Activated CD4-positive, alpha-beta T cell treated with anti-CD3 and anti-CD28 coated beads for 4 hours (primary cell): ENCODE data around the gene IL1RL2.

Experiments
- DNase-seq, 2 donors: peaks; one replicate each; pipeline ENCODE4 v3.0.0-alpha.2; 2020

Gene IL1RL2

GRCh38 chr2:102240640-102241370, 54.0 kb downstream of the IL1RL2 start:
- DNase-seq = peak; percentile 86 to 89

GRCh38 chr2:102241616-102242305, 54.9 kb downstream of the IL1RL2 start:
- DNase-seq = no peak

- DNase-seq = no peak
Observed at GRCh38 chr2:102245266-102246151, 58.7 kb downstream of the IL1RL2 start.

- no peak for DNase-seq
Observed at GRCh38 chr2:102250278-102250821, 63.5 kb downstream of the IL1RL2 start.

DNA sequence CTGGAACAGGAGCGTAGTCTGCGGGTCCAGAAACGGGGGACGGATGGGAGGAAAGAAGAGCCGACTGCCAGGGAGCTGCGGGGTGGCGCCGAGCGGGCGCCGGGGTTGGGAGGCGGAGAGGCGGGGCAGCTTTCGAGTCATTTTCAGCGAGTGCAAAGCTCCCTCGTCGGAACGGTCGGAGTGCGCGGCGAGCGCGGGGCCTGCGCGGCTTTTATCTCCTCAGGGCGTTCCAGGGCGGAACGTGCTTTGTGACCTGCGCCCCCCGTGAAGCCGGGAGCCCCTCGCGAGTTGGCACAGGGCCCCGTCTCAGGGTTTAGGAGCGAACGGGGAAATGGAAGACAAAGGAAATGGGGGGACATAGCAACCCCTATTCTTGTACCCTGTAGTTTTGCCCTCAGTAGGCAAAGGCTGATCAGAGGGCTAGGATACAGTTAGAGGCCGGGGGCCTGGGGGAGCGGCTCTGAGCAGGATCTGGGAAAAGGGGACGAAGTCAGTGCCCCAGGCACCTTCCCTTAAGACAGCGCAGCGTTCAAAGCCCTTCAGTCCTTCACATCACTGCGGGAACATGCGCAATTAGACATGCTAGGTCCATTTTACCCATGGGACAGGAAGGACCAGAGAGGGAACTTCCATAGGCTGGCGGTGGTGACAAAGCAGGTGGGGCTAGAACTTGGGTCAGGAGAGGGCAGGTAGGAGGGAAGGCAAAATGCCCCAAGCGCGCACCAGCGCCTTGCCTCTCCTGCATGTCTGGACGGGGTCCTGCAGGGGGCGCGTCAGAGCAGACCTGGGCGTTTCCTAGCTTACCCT, 64.4 kb downstream of the IL1RL2 start:
- peak; percentile 70 to 71 for DNase-seq

- no peak for DNase-seq
Observed at GRCh38 chr2:102251849-102252203, 65.0 kb downstream of the IL1RL2 start.

GRCh38 chr2:102252236-102252635, 65.4 kb downstream of the IL1RL2 start:
- no peak for DNase-seq

GRCh38 chr2:102253140-102253752, 66.4 kb downstream of the IL1RL2 start:
- no peak for DNase-seq

DNA sequence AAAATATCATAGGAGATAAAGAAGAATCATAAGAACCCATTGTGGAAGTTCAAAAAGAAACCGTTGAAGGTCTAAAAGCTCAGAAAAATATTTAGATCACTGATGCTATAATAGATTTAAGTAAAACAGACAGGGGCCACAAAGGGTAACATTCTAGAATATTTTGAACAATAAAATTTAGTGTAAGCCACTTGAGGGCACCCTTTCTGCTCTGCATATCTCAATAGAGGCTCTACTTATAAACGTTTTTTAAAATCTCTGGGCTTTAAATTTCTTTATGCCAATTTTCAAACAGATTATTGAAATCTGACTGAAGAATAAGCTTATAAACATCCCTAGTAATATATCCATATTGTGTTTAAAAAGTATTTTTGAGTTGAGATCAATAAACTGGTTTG, 66.9 kb downstream of the IL1RL2 start:
- no peak for DNase-seq

GRCh38 chr2:102256276-102256675, 69.5 kb downstream of the IL1RL2 start:
- DNase-seq = no peak

DNA sequence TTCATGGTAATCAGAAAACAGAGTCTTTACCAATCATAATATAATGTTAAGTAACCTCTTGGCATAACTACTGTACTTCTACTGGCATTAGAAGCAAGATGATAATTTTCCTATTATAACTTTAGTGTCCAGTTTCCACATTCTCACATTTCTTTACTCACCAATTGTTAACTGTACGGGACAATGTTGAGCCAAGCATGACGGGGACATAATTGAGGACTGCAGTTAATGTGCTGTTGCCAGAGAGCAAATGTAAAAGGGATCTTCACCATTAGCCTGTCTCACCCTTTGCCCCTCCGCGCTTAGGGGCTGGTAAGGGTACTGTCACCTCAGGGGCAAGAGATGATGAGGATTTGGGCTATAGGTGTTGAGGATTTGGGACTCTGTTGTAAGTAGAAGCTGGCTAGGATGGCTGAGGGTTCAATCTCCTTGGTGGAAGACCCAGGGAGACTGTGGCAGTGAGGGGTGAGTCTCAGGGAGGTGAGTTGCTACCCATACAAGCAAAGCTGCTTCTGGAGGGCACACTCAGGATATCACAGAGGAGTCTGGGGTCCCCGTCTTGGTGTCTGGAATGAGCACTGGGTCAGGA, 70.1 kb downstream of the IL1RL2 start:
- no peak for DNase-seq

- DNase-seq = no peak
Observed at GRCh38 chr2:102258025-102258385, 71.2 kb downstream of the IL1RL2 start.

- peak in 1 of 2 donors; percentile 34 for DNase-seq
Observed at GRCh38 chr2:102258386-102259074, 71.7 kb downstream of the IL1RL2 start.

- no peak for DNase-seq
Observed at GRCh38 chr2:102261467-102262135, 74.8 kb downstream of the IL1RL2 start.

DNA sequence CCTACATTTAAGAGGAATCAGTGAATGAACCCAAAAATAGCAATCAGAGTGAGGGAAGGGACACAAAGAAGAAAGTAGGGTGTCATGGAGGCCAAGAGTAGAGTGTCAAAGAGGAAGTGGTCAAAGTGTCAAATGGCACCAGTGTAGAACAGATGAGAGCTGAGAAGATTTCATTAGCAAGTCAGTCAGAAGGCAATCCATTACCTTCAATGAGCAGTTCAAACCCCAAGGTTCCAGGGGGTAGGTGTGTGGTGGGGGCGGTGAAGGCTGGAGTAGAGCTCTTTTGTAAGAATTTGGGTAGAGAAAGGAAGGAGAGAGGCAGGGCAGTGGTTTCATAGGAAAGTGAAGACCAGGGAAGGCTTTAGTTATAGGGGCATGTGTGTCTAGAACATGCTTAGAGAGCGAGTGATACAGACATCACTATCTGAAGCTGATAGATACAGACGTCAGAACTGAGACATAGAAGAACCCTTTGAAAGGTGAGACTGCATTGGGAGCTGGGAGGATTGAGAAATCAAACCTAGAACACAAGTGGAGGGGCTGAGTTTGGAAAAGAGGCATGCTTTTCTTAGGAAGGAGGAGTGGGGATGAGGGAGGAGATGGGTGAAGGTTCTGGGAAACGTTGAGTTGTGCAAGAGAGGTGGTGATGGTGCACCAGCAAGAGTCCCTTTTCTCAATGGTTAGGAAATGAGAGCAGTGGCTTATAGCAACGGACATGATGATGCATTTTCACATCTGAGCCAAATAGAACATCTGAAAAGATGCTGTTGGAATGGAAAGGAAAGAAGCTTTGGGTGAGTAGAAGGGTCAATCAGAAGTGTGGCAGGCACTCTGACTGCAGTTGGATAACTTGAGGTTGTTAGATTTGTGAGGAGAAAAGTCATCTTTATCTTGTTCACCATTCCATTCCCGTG, 75.7 kb downstream of the IL1RL2 start:
- no peak for DNase-seq

- no peak for DNase-seq
Observed at GRCh38 chr2:102264952-102265351, 78.1 kb downstream of the IL1RL2 start.

GRCh38 chr2:102266204-102266603, 79.4 kb downstream of the IL1RL2 start:
- DNase-seq = no peak

GRCh38 chr2:102267774-102268173, 81.0 kb downstream of the IL1RL2 start:
- DNase-seq = no peak

GRCh38 chr2:102268510-102269199, 81.8 kb downstream of the IL1RL2 start:
- no peak for DNase-seq
